G401.6 (cell line): ENCODE results near the gene TPD52L2.
"Not testable (repeated sequence)": the region's sequence is repeated elsewhere in the genome, so short reads cannot be mapped to it uniquely, and the experiment has no call there.

Source experiments
- FAIRE-seq: peaks from 2 replicates; lab custom pipeline; 2012; peaks lifted over from hg19 to GRCh38; lab: Jason Lieb, UNC

Gene TPD52L2

DNA sequence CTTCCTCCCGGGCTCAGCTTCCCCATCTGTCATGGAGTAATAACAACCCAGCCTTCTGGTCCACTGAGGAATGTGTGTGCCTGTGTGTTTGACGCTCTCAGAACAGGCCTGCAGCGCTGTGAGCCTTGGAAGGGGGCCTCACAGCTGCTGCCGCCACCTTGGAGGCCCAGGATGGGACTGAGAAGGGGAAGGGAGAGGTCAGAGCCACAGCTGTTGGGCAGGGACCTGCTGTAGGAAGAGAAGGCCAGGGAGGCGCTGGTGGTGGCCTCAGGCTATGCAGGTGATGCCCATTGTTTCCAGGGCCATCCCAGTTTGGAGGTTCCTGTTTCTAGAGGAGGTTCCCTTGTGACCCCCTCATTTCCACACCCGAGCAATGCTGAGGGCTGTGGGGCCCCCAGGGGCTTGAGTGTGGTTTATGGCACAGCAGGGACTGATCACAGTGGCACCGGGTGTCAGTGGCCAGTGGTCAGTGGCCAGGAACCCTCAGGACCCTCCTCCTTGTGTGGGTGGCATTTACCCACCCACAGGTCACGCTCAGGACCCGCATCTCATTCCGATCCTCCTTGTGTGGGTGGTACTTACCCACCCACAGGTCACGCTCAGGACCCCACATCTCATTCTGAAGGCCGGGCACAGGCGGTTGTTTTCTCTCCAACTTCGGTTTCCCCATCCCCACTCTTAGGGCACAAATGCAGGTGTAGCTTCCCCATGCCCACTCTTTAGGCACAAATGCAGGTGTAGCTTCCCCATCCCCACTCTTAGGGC lies 14.0 kb downstream of the TPD52L2 start:
- no peak for FAIRE-seq

DNA sequence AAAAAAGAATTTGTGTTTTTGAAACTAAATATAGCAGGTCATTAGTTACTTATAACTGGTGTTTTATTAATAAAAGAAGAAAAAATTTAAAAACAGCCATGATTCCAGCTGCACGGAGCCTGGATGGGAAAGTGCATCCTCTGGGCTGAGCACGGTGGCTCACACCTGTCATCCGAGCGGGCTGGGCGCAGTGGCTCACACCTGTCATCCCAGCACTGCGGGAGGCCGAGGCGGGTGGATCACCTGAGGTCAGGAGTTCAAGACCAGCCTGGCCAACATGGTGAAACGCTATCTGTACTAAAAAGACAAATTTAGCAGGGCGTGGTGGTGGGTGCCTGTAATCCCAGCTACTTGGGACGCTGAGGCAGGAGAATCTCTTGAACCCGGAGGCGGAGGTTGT lies 15.8 kb downstream of the TPD52L2 start:
- not testable (repeated sequence) for FAIRE-seq

DNA sequence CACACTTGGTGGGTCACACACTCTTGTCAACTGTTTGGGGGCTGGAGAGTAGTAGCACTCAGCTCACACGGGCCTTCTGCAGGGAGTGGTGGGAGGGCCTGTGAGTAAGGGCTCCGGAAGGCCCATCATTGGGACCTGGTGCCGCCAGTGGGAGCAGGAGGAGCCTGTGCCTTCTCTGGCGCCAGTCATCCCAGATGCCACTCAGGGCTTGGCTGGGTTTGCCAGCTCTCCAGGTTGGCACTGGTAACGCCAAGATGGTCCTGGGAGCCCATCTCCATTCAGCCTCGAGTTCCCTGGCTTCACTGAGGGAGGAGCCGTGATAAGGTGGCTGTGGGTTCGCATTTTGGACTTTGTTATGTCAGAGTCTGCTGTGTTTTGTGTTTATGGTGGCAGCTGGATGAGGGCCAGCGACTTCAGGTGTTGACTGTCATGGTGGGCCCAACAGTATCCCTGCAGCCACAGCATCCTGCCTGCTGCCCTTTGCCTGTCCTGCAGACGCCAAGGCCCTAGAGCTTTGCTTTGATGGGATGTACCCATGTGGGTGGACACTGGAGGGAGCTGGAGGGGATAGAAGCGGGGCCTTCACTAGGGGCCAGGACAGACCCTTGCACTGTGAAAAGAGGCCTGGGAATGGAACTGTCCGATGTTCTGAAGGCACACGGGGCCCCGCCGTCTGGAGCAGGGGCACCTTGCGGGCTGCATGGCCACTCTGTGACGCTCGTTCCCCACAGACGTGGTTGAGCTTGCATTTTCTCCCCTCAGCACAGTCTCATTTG lies 16.6 kb downstream of the TPD52L2 start:
- no peak for FAIRE-seq

- no peak for FAIRE-seq
These were observed 17.5 kb downstream of the TPD52L2 start for GRCh38 chr20:63882257-63883200.

DNA sequence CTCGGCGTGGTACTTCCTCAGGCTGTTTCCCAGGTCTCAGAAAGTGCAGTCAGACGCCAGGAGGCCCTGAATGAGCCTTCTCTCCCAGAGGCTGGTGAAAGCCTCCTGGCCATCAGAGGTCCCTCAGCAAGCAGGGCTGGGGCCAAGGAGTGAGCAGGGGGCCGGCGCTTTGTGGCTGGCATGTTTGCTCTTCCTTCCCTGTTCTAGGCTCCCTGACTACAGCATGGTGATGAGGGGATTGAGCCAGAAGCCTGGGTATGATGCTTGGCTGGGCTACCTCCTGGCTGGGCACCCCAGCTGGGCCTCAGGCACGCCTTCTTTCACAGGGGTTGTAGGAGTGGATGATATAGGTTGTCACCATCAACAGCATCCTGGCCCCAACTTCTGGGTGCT lies 18.1 kb downstream of the TPD52L2 start:
- FAIRE-seq, result no peak

- FAIRE-seq, result no peak
These were observed 19.6 kb downstream of the TPD52L2 start for GRCh38 chr20:63884506-63885263.

GRCh38 chr20:63885264-63886053 lies 20.4 kb downstream of the TPD52L2 start:
- FAIRE-seq, result no peak

GRCh38 chr20:63886054-63886419 lies 21.0 kb downstream of the TPD52L2 start:
- FAIRE-seq, result no peak

- FAIRE-seq, result no peak
These were observed 21.9 kb downstream of the TPD52L2 start for GRCh38 chr20:63886921-63887320.

DNA sequence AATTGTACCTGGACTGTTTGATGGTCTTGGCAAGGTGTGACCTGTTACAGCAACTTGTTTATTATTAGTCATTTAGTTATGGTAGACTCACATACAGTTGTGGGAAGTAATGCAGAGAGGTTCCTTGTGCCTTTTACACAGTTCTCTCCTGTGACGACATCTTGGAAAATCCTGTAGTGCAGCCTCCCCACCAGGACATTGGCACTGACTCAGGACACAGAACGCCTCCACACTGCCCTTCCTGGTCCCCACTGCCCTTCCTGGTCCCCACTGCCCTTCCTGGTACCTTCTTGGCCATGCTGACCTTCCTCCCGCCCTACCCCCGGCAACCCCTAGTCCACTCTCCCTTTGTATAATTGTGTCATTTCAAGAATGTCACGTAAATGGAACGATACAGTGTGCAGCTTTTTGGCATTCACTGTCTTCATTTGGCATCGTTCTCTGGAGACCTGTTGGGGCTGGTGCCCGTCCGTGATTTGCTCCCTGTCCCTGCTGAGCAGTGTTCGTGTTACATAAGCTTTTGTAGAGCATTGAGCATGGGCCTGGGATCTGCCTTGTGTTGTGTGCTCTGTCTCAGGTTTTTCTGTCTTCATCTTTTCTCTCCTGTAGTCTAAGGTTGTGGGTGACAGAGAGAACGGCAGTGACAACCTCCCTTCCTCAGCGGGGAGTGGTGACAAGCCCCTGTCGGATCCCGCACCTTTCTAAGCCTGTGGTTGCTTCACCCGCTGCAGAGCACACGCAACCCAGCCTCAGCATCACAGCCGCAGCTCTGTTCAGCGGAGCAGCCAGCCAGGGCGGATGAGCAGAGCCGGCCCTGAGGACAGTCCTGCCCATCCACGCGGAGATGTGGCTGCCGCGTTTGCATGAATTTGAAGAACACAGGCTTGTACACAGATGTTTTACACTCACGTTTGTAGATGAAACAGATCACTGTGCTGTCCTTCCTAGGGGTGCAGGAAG lies 24.5 kb downstream of the TPD52L2 start:
- FAIRE-seq, result no peak

GRCh38 chr20:63890201-63890576 lies 25.1 kb downstream of the TPD52L2 start:
- no peak for FAIRE-seq

GRCh38 chr20:63890616-63891015 lies 25.5 kb downstream of the TPD52L2 start:
- no peak for FAIRE-seq

- no peak for FAIRE-seq
These were observed 26.3 kb downstream of the TPD52L2 start for GRCh38 chr20:63891061-63892002.

DNA sequence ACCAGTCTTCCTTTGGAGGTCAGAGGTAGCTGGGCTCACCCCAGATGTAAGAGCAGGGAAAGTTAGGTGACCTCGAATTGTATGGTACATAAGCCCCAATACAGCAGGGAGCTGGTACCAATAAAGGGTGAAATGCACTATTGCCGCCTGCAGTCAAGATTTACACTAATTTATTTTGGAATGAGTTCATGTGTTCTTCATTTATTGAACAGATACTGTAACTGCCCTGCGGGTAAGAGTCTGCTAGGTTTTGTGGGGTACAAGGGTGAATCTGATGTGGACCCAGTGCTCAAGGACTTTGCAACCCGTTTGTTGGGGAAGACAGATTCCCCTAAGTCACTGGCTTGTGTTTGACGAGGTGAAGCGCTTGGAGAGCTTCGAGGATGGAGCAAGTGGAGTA lies 27.3 kb downstream of the TPD52L2 start:
- FAIRE-seq, result no peak

DNA sequence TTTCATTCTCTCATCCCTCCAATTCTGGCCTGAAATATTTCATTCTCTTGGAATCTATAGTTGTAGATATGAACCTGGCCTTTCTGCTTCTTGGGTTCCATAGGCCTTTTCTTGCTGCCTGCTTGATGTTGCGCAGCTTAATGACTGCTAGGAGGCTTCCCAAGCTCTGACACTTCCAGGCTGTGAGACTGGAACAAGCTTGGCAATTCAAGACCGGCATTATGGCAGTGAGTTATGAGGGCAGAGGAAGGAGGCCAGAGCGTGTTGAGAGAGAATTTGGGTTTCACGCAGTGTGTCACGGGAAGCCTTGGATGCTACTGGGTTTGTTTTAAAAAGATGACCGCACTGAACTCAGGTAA lies 28.9 kb downstream of the TPD52L2 start:
- FAIRE-seq, result no peak

GRCh38 chr20:63894358-63895201 lies 29.5 kb downstream of the TPD52L2 start, which contains the start of gene DNAJC5:
Gene DNAJC5 (plus strand): TSS chr20:63895126. CDS start chr20:63928346, 33,220 bp downstream.
- no peak for FAIRE-seq

GRCh38 chr20:63895202-63895951 lies 30.3 kb downstream of the TPD52L2 start:
- FAIRE-seq, result no peak
